ENCODE data around the gene RMND5A. TPM values are rescaled to one million over a fixed set of nuclear protein-coding genes. Genes with fewer than 3 reads are reported as not detected.
"Not testable (repeated sequence)": the region's sequence is repeated elsewhere in the genome, so short reads cannot be mapped to it uniquely, and the experiment has no call there.

Gene RMND5A, protein sequence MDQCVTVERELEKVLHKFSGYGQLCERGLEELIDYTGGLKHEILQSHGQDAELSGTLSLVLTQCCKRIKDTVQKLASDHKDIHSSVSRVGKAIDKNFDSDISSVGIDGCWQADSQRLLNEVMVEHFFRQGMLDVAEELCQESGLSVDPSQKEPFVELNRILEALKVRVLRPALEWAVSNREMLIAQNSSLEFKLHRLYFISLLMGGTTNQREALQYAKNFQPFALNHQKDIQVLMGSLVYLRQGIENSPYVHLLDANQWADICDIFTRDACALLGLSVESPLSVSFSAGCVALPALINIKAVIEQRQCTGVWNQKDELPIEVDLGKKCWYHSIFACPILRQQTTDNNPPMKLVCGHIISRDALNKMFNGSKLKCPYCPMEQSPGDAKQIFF
- total RNA-seq = 24.5 and 25.6 TPM in 2 replicates

DNA sequence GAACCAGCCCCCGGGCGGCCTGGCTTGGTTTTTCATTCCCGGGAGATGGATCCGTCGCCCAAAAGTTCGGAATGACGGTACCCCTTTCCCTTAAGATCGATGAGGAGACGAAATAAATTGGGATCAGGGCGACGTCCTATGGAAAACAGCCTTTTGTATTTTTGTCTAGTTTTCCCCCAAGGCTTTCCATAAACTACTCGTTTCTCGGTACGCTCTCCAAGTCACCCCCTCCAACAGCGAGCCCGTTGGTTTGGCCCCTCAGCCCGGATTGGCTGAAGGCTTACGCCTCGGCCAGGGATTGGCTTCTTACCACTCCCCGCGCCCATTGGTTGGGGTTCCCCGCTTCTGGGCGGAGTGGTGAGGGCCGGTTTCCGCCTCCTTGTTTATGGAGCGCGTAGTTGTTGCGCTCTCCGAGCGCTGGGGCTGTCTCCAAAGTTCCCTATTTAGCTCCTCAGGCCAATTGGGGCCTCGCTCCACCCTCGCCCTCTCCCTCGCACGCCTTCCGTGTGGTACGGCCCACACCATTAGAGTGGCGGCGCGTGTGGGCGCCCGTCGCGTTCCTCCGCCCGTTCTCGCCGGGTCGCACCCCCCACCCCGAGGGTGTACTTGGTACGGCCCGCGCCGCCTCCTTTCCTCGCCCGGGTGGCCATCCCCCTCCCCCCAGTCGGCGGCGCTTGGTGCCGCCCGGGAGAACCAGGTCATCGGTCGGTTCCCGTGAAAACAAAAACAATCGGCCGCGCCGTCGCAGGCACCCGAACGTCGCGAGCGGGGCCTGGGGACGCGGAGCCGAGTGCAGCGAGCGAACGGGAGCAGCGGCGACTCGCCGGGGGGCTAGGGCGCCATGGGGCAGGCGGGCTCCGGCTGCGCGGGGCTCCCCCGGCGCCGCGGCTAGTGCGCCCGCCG, at the start of gene RMND5A:
TSS of gene RMND5A (plus strand) at position 655 of the 903 bp plus-strand sequence. CDS start 377 bp downstream, outside the sequence.
- intact Hi-C loops (cut with micrococcal nuclease) = not testable (repeated sequence)

DNA sequence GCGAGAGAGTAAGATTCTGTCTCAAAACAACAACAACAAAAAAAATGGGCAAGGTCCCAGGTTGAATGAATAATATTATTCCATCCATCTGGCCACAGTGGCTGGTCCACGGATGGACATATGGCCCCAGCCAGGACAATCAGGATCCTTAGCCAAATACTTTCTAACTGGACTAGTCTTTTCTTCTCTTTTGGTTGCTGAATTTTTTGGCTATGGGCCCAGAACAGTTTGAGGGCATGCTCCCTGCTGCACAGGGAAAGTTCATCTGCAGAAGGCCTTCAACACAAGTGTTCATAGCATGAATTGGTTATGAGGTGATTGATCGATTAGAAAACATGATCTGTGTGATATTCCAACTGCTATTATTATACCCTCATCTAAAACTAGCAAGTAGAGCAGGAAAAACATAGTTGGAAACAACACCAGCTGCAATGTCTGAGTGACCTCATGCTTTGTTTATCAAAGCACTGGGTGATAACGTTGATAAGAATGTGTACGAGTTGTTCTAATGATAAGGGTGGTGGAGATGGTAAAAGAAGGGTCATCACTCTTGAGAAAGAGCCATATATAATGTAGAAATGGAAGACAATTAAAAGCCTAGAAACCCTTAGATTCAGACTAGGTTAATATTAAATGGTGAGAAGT, 48.6 kb upstream of the RMND5A start:
- intact Hi-C loops (cut with micrococcal nuclease) = no loop called here

DNA sequence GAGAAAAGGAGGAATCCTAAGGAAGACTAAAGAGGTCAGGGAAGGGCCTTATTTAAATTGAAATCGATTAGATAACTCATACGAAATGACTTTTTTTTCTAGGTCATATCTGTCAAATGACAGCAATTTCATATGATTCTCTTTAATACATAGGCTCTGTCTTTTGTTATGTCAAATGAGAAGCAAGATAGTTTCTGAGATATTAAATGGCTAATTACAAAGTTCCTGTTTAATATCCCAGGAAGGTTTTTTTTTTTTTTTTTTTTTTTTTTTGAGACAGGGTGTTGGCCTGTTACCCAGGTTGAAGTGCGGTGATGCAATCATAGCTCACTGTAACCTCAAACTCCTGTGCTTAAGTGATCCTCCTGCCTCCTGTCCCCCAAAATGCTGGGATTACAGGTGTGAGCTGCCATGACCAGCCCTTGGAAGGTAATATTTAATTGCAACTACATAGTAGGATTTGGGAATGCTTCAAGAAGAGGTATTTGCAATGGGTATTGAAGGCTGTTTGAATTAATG, 48.0 kb upstream of the RMND5A start:
- intact Hi-C loops (cut with micrococcal nuclease) = no loop called here

DNA sequence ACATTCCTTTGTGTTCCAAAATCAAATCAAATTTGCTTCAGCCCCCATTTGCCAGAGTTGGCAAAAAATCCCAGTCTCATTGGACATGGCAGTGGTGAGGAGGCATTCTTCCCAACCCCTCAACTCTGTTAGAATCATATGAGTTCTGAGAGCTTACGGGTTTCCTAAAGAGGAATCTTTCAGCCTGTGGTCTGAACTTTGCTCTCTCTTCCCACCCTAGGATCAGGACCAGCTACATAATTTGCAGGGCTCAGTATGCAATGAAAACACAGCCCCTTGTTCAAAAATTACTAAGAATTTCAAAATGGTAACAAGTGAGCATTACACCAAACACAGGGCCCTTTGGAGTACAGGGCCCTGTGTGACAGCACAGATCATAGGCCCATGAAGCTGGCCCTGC, 47.1 kb upstream of the RMND5A start:
- intact Hi-C loops (cut with micrococcal nuclease) = no loop called here

DNA sequence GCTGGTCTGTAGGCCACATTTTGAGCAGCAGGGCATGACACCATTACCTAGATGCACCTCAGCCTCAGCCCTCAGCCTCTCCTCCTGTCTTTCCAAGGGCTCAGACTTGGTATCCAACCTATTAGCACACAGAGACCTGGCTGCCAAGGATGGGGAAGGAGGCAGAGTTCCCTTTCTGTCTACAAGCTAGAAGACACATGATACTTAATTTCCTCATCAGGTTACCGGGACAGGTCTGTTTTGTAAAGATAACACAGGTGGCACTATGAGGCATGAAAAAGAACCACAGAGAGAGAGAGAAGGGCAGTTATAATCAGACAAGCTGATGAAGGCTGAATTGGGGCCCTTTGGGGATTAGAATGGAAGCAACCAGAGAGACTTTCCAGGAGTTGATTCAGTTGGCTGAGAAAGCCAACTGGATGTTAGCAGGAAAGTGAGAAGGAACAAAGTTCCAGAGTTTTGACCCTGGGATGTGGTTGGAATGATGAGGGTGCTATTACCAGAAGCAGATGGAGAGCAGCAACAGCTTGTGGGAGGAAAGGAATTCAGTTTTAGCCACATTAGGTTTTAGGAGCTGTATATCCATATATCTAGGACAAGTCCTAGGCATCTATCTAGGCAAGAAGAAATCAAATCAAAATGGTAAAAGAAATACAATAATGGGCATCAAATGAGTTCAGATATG, 46.0 kb upstream of the RMND5A start:
- intact Hi-C loops (cut with micrococcal nuclease) = no loop called here

DNA sequence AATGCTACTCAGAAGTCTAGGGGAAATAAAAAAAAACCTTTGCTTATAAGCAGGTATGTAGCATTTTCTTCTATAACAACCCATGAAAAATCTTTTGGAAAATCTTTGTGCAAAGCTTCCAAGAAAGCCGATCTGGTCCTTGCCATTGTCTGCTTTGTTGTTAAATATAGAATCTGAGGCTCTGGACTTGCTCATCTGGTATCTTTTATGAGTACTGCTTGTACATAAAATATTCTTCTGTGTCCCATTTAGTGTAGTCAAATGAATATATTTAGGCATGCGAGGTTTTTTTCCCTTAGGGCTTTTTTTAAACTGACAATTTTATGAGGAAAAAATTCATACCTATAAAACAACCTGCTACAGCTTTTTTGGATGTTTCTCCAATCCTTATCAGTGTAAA, 45.0 kb upstream of the RMND5A start:
- intact Hi-C loops (cut with micrococcal nuclease) = loop anchor here (1.0 kb wide), 1 partner anchor 188 kb away; no protein-coding TSS in a partner anchor

DNA sequence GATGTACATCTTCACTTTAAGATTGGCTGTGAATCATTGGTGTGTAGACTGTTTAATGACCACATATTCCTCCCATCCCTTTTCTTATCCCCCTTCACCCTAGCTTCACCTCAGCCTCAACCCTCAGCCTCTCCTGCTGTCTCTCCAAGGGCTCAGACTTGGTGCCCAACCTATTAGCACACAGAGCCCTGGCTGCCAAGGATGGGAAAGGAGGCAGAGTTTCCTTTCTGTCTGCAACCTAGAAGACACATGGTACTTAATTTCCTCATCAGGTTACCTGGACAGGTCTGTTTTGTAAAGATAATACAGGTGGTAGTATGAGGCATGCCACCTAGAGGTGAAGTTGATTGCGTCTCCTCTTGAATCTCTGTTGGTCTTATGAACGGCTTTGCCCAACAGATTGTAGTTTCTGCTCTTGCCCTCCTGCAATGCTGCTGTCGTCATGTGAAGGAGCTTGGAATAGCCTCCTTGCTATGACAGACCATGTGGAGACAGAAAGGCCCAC, 44.5 kb upstream of the RMND5A start:
- intact Hi-C loops (cut with micrococcal nuclease) = loop anchor here (1.0 kb wide), 1 partner anchor 188 kb away; no protein-coding TSS in a partner anchor

DNA sequence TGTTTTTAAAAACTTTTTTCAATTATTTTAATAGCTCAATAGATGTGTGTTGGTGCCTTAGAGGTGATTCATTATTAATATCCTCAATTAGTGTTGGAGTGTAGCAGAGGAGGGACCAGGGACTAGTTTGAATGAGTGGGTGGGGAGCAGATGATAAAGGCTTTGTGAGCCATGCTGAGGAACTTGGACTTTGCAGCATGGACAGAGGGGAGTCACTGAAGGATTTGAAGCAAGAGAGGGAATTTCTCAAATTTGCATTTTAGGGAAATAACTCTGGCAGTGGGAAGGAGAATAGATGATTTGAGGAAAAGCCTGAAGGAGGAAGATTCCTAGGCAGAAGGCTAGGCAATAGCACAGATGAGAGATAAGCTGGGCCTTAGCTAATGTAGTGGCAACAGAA, 42.3 kb upstream of the RMND5A start:
- intact Hi-C loops (cut with micrococcal nuclease) = no loop called here

DNA sequence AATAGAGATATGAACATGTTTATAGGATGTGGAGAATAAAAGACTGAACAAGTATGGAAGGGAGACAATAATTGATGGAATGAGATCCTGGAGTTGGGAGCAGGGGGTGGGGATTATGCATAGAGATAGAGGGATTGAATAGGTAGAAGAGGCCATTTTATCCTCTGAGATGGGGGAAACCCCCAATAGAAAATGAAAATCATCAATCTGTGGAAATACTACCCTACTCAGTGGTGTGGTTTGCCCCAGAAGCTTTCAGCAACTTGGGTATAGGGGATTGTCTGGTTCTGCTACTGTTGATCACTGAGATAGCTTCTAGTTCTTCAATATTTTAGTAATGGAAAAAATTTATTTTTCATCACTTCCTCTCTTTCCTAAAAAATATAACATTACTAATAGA, 41.1 kb upstream of the RMND5A start:
- intact Hi-C loops (cut with micrococcal nuclease) = no loop called here

DNA sequence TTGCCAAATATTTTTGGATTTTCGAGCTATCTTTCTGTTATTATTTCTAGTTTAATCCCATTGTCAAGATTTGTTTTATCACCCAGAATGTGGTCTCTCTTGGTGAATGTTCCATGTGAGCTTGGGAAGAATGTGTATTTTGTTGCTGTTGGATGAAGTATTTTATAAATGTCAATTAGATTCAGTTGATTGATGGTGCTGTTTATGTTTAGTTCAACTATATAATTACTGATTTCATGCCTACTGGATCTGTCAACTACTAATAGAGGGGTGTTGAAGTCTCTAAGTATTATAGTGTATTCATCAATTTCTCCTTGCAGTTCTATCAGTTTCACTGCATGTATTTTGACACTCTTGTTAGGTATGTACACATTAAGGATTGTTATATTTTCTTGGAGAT, 34.7 kb upstream of the RMND5A start:
- intact Hi-C loops (cut with micrococcal nuclease) = no loop called here

DNA sequence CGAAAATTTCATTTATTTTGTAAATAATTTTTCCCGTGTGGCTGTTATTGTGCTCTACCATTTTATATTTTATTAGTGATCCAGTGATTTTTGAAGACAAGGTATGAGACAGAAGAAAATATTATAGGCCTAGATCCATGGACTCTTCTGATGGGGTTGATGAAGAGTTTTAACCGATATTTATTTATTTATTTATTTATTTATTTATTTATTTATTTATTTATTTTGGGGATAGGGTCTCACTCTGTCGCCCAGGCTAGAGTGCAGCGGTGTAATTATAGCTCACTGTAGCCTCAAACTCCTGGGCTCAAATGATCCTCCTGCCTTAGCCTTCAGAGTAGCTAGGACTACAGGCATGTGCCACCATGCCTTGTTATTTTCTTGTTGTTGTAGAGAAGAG, 33.6 kb upstream of the RMND5A start:
- intact Hi-C loops (cut with micrococcal nuclease) = no loop called here

DNA sequence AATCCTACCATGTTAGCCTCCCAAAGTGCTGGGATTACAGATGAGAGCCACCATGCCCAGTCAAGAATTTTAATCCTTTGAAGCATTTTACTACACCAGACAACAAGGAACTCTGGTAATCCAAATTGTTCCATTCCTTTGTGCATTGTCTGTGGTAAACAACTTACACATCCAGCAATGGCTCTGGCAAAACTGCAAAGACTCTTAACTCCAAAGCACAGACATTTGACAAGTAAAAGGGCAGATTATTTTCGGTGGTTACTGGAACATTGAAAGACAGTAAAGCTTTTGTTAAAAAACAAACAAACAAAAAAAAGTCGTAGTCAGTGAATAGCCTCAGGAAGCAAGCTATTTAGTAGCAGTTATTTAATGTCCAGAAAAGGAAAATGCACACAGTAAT, 33.2 kb upstream of the RMND5A start:
- intact Hi-C loops (cut with micrococcal nuclease) = no loop called here

DNA sequence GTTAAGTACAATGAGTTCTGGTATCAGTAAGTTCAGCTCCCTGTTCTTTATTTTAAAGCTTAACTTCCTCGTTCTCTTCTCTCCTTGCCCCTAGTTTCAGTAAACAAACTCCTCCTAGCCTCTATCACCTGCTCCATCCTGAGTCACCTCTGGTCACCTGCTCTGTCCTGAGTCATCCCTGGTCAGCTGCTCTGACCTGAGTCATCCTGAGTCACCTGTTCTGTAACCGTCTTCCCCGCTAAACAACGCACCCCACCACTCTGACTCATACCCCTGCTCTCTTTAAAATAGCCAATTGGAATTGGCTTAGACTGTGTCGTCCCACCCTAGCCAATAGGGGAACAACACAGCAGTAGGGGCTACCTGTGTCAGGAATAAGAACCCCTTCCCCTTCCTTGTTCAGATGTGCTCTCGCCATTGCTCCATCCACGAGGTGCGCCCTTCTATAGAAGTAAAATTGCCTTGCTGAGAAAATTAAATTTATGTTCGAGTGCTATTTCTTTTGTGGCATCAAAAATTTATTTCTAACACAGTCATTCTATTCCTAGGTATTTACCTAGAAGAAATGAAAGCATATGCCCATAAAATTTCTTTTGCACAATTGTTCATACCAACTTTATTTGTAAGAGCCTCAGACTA, 24.9 kb upstream of the RMND5A start:
- intact Hi-C loops (cut with micrococcal nuclease) = no loop called here

DNA sequence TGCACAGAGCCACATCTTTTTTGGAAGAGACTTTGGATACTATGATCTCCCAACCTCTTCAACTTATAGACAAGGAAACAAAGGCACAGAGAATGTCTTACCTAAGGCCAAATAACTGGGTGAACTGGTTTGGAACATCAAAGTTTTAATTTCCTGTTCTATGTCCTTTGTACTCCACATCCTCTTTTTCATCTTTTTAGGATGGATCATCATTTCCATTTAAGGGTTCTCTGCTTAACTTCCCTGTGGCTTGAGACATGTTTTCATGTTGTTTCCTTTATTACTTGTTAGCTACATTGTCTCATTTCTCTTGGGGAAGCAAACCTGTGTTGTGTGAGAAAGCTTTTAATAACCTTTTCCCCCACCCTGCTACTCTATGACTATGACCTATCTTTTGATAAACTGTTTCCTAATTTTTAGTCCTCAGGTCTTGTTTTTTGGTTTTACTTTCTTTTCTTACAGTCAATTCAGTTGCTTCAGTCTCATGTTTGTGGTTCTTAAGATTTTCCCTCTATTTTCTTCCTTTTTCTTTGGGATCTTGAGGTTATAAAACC, 22.5 kb upstream of the RMND5A start:
- intact Hi-C loops (cut with micrococcal nuclease) = no loop called here

DNA sequence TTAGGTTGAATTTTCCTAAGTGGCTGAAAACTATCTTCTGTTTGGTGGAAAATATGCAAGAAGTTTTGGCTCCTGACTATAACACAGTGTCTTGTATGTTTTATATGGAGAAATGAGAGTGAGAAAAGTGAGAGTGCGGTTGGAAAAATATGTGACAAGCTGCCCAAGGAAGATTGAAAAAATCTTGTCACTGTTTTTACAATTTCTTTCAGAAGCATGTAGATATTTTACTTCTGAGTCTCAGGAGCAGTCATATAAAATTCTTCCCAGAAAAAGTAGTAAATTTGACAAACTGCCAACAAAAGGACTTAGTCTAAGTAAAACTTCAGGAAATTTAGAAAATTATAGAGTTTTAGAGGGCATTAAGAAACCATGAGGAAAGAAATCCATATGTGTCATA, 19.4 kb upstream of the RMND5A start:
- intact Hi-C loops (cut with micrococcal nuclease) = no loop called here

DNA sequence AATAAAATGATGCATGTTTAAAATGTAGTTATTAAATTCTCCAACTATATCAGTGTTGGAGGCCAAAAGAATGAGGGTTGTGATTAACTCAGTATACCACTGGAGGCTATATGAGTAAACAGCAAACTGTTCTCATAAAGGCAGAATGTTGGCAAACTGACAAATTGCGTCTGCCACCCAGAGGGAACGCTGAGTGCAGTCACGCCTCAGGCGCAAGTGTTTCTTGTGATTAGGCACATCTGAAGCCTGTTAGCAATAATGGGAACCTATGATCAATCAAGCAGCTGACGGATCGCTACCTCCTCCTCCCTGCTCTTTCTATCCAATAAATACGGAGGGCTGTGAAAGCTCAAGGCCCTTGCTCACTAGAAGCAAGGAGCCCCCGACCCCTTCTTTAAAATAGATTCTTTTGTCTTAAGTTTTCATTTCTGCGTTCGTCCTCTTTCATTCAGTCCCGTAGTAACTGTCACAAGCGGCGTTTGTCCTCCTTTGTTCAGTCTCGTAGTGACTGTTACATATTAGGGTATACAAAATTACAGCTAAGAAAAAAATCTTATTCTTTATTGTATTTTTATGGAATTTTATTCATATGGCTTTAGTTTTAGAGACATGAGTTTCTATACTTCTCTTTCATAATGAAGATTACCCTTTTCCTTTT, 16.3 kb upstream of the RMND5A start:
- intact Hi-C loops (cut with micrococcal nuclease) = no loop called here

DNA sequence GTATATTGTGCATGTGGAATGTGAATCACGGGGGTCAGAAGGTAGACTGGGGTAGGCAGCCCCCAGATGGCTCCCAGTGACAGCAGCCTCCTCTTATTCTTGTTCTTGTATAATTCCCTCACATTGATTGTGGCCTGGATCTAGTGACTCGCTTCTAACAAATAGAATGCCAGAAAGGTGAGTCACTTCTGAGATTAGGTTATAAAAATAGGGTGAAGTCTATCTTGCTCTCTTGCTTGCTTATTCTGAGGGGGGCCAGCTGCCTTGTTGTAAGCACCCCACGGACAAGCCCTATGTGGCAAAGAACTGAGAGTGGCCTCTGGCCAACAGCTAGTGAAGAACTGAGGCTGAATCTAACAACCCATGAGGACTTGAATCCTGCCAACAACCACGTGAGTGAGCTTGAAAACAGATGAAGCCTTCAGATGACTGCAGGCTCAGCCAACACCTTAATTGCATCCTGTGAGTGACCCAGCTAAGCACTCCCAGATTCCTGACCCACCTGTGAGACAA, 15.6 kb upstream of the RMND5A start:
- intact Hi-C loops (cut with micrococcal nuclease) = no loop called here

DNA sequence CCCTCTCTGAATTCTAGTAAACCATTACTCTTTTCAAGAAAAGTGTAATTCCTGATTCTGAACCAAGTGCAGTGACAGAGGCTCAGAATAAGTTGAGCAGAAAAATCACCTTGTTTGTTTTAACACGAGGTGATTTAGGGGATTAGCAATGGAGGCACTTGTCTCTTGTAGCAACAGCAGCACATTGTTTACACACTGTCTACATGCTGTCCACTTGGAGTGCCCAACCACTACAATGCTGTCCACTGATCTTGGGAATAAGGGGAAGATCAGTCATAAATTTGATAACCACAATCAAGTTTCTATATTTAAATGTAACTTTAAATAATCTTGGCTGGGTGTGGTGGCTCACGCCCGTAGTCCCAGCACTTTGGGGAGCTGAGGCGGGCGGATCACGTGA, 13.9 kb upstream of the RMND5A start:
- intact Hi-C loops (cut with micrococcal nuclease) = no loop called here

DNA sequence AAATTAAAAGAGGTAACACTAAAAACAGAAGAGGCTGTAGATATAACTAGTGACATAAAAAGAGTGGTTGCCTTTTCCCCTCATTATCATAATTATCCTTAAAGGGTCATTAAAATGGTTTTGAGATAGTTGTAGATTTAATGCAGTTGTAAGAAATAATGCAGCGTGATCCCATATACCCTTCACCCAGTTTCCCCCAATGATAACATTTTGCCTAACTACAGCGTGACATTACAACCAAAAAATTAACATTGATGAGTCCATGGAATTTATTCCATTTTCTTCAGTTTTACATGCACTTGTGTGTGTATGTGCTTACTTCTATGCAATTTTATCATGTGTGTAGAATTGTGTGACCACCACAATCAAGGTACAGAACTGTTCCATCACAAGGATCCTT, 13.2 kb upstream of the RMND5A start:
- intact Hi-C loops (cut with micrococcal nuclease) = no loop called here

All from T-helper 1 cell treated with Interleukin-12 subunit alpha and Interleukin-12 subunit beta and Interleukin-4 antibody, amounts not matched to agents 30 ng/mL and 1 ng/mL, for 36 hours (primary cell).